ENCODE measurements around the gene KRTAP3-2.

Gene KRTAP3-2

GRCh38 chr17:41016578-41017215 lies 17.0 kb upstream of the KRTAP3-2 start:
- Histone ChIP-seq H3K9me2 (replicated peaks; ENCODE audit: insufficient read depth, low read length) (no peaks in the 10 kb centered on the region; the same call in 1 of the 2 replicates), H3F3A (ENCODE audit: insufficient read depth, low read length) (no peaks in the 10 kb centered on the region), H3K4me1 (ENCODE audit: low read length) (no peaks in the 10 kb centered on the region), H3K9me3 (replicated peaks; ENCODE audit: insufficient read depth, low read length) (no peaks in the 10 kb centered on the region), H3K4me2 (ENCODE audit: low read depth, low read length) (no peak overlapping the region), H3K27ac (ENCODE audit: low read length) (no peak overlapping the region), H3K9ac (ENCODE audit: low read length) (no peak overlapping the region), H3K79me2 (ENCODE audit: low read length) (no peaks in the 10 kb centered on the region), H4K20me1 (ENCODE audit: insufficient read depth, low read length) (no peaks in the 10 kb centered on the region), H3K27me3 (replicated peaks; ENCODE audit: insufficient read depth, low read length) (no peaks in the 10 kb centered on the region), H3K4me3 (ENCODE audit: low read length) (no peak overlapping the region), H2AFZ (ENCODE audit: low read length) (no peak overlapping the region), H3K36me3 (replicated peaks; ENCODE audit: insufficient read depth, low read length) (no peaks in the 10 kb centered on the region)
- TF ChIP-seq CTCF (IDR thresholded peaks at IDR 0.05; ENCODE audit: low read length) (no peak), EZH2phosphoT487 (IDR thresholded peaks at IDR 0.05; ENCODE audit: low read length) (no peak), EZH2 (optimal IDR thresholded peaks at IDR 0.05; ENCODE audit: low read depth, low read length) (no peak)
- no peak for DNase-seq

- H3K79me2 ChIP-seq (ENCODE audit: low read length): no peaks in the 10 kb centered on the region
- H3K4me2 ChIP-seq (ENCODE audit: low read depth, low read length): no peak overlapping the region
- H3K9ac ChIP-seq (ENCODE audit: low read length): no peak overlapping the region
- no peak overlapping the region for H3K27ac ChIP-seq (ENCODE audit: low read length)
- H3K4me1 ChIP-seq (ENCODE audit: low read length): no peaks in the 10 kb centered on the region
- no peak for DNase-seq
- H3K9me3 ChIP-seq (replicated peaks; ENCODE audit: insufficient read depth, low read length): no peaks in the 10 kb centered on the region
- TF ChIP-seq EZH2 (optimal IDR thresholded peaks at IDR 0.05; ENCODE audit: low read depth, low read length) (no peak), EZH2phosphoT487 (IDR thresholded peaks at IDR 0.05; ENCODE audit: low read length) (no peak), CTCF (IDR thresholded peaks at IDR 0.05; ENCODE audit: low read length) (no peak)
- no peaks in the 10 kb centered on the region for H3K36me3 ChIP-seq (replicated peaks; ENCODE audit: insufficient read depth, low read length)
- H3F3A ChIP-seq (ENCODE audit: insufficient read depth, low read length): no peaks in the 10 kb centered on the region
- H3K27me3 ChIP-seq (replicated peaks; ENCODE audit: insufficient read depth, low read length): no peaks in the 10 kb centered on the region
- H3K9me2 ChIP-seq (replicated peaks; ENCODE audit: insufficient read depth, low read length): no peaks in the 10 kb centered on the region; the same call in 1 of the 2 replicates
- no peak overlapping the region for H2AFZ ChIP-seq (ENCODE audit: low read length)
- H3K4me3 ChIP-seq (ENCODE audit: low read length): no peak overlapping the region
- H4K20me1 ChIP-seq (ENCODE audit: insufficient read depth, low read length): no peaks in the 10 kb centered on the region
Observed at GRCh38 chr17:41015454-41015853, 15.7 kb upstream of the KRTAP3-2 start.

- H3K9ac ChIP-seq (ENCODE audit: low read length): no peak overlapping the region
- H3K27me3 ChIP-seq (replicated peaks; ENCODE audit: insufficient read depth, low read length): no peaks in the 10 kb centered on the region
- no peaks in the 10 kb centered on the region for H3K79me2 ChIP-seq (ENCODE audit: low read length)
- H3K9me2 ChIP-seq (replicated peaks; ENCODE audit: insufficient read depth, low read length): no peaks in the 10 kb centered on the region; the same call in 1 of the 2 replicates
- no peak overlapping the region for H3K4me2 ChIP-seq (ENCODE audit: low read depth, low read length)
- H3K9me3 ChIP-seq (replicated peaks; ENCODE audit: insufficient read depth, low read length): no peaks in the 10 kb centered on the region
- H3K4me3 ChIP-seq (ENCODE audit: low read length): no peak overlapping the region
- TF ChIP-seq CTCF (IDR thresholded peaks at IDR 0.05; ENCODE audit: low read length) (no peak), EZH2phosphoT487 (IDR thresholded peaks at IDR 0.05; ENCODE audit: low read length) (no peak), EZH2 (optimal IDR thresholded peaks at IDR 0.05; ENCODE audit: low read depth, low read length) (no peak)
- H2AFZ ChIP-seq (ENCODE audit: low read length): no peak overlapping the region
- H3K27ac ChIP-seq (ENCODE audit: low read length): no peak overlapping the region
- no peaks in the 10 kb centered on the region for H3K36me3 ChIP-seq (replicated peaks; ENCODE audit: insufficient read depth, low read length)
- no peaks in the 10 kb centered on the region for H4K20me1 ChIP-seq (ENCODE audit: insufficient read depth, low read length)
- no peaks in the 10 kb centered on the region for H3K4me1 ChIP-seq (ENCODE audit: low read length)
- DNase-seq: no peak
- no peaks in the 10 kb centered on the region for H3F3A ChIP-seq (ENCODE audit: insufficient read depth, low read length)
Observed at GRCh38 chr17:41013606-41014005, 13.9 kb upstream of the KRTAP3-2 start.
